Measurements from ENCODE around the gene NPVF. TPM values are rescaled to one million over a fixed set of nuclear protein-coding genes. Genes with fewer than 3 reads are reported as not detected.

Gene NPVF
- polyA plus RNA-seq, 3 donors, result not detected

DNA sequence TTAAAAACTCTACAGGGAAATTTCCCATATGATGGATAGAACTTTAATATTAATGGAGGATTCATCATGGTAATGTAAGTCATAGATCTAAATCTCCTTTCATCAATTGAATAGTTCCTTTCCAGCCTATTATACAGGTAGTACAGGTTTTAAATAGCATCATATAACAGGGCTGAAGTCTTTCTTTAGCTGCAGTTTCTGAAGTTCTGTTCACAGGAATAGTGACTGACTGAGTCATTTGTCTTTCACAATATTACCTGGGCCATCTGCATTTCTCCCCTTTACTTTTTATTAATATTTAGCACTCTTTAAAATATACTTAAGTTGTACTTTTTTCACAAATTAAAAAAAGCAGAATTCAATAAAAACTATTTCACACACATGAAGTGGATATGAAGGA lies 12.6 kb upstream of the NPVF start:
- no peak overlapping the region for H3K4me3 Mint-ChIP-seq
- Histone ChIP-seq H3K4me2 (replicated peaks; ENCODE audit: extremely low read depth, low read length, poor library complexity, severe bottlenecking) (no peak overlapping the region), H3K27ac (ENCODE audit: low read depth in 1 of 2, low read length in 2 of 2) (no peak overlapping the region), H3K9ac (ENCODE audit: insufficient read depth, low read length, poor library complexity, severe bottlenecking) (no peak overlapping the region), H3K27me3 (ENCODE audit: control insufficient read depth in 2 of 2, insufficient read depth in 2 of 2, low read length in 2 of 2) (peaks cover 0 to 3% of the 10 kb centered on the region in 2 donors), H3K4me1 (ENCODE audit: control insufficient read depth in 1 of 2, insufficient read depth in 2 of 2, low read length in 2 of 2) (no peaks in the 10 kb centered on the region), H3K36me3 (replicated peaks in 1 of 2; ENCODE audit: control insufficient read depth in 1 of 2, insufficient read depth in 2 of 2, low read length in 2 of 2) (no peaks in the 10 kb centered on the region), H3K4me3 (replicated peaks in 1 of 3; ENCODE audit: low read depth in 2 of 3, low read length in 3 of 3) (no peak overlapping the region), H4K20me1 (ENCODE audit: insufficient read depth, low read length) (no peaks in the 10 kb centered on the region), H3K9me3 (replicated peaks in 1 of 2; ENCODE audit: control insufficient read depth in 1 of 2, insufficient read depth in 1 of 2, low read length in 2 of 2) (no peaks in the 10 kb centered on the region), H2AFZ (ENCODE audit: insufficient read depth, low read depth, low read length, poor library complexity, severe bottlenecking) (no peak overlapping the region), H3K79me2 (ENCODE audit: insufficient read depth, low read length) (no peaks in the 10 kb centered on the region)
- TF ChIP-seq, protein P1, sequence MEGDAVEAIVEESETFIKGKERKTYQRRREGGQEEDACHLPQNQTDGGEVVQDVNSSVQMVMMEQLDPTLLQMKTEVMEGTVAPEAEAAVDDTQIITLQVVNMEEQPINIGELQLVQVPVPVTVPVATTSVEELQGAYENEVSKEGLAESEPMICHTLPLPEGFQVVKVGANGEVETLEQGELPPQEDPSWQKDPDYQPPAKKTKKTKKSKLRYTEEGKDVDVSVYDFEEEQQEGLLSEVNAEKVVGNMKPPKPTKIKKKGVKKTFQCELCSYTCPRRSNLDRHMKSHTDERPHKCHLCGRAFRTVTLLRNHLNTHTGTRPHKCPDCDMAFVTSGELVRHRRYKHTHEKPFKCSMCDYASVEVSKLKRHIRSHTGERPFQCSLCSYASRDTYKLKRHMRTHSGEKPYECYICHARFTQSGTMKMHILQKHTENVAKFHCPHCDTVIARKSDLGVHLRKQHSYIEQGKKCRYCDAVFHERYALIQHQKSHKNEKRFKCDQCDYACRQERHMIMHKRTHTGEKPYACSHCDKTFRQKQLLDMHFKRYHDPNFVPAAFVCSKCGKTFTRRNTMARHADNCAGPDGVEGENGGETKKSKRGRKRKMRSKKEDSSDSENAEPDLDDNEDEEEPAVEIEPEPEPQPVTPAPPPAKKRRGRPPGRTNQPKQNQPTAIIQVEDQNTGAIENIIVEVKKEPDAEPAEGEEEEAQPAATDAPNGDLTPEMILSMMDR (IDR thresholded peaks at IDR 0.05), result no peak
- peaks cover 5 to 7% (median 5%) of the 10 kb centered on the region in 3 donors for H3K27me3 Mint-ChIP-seq (ENCODE audit: low read depth in 3 of 3)
- no peaks in the 10 kb centered on the region for H3K36me3 Mint-ChIP-seq
- DNase-seq, result no peak
- H3K9me3 Mint-ChIP-seq, result no peaks in the 10 kb centered on the region
- H3K4me1 Mint-ChIP-seq, result no peaks in the 10 kb centered on the region
- no peak overlapping the region for H3K27ac Mint-ChIP-seq
- intact Hi-C loops (cut with micrococcal nuclease), result no loop called here

DNA sequence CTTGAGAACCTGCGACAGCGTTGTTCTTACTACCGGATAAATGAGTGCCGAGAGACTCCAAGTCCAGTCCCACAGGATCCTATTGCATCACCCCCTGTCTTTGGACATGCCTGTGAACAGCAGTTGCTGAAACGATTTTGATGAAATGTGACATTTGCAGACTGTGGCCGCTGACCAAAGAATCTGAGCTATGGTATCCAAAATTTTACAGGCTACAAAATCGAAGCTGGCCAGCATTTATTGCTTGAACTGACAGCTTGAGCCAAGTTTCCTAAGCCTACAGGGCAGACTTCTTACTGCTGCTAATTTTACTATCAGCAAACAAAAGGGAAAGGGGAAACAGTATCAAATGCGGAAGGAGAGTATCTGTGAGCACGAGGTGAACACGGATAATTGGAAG lies 12.1 kb upstream of the NPVF start:
- H2AFZ ChIP-seq (ENCODE audit: insufficient read depth, low read depth, low read length, poor library complexity, severe bottlenecking), result no peak overlapping the region
- no peaks in the 10 kb centered on the region for H3K9me3 ChIP-seq (replicated peaks in 1 of 2; ENCODE audit: control insufficient read depth in 1 of 2, insufficient read depth in 1 of 2, low read length in 2 of 2)
- peaks cover 3 to 8% (median 5%) of the 10 kb centered on the region in 3 donors for H3K27me3 Mint-ChIP-seq (ENCODE audit: low read depth in 3 of 3)
- TF ChIP-seq, protein P1 (IDR thresholded peaks at IDR 0.05), result no peak
- intact Hi-C loops (cut with micrococcal nuclease), result no loop called here
- H3K9me3 Mint-ChIP-seq, result no peaks in the 10 kb centered on the region
- H3K4me1 Mint-ChIP-seq, result no peaks in the 10 kb centered on the region
- H4K20me1 ChIP-seq (ENCODE audit: insufficient read depth, low read length), result no peaks in the 10 kb centered on the region
- no peak overlapping the region for H3K27ac ChIP-seq (ENCODE audit: low read depth in 1 of 2, low read length in 2 of 2)
- no peak overlapping the region for H3K4me2 ChIP-seq (replicated peaks; ENCODE audit: extremely low read depth, low read length, poor library complexity, severe bottlenecking)
- H3K9ac ChIP-seq (ENCODE audit: insufficient read depth, low read length, poor library complexity, severe bottlenecking), result no peak overlapping the region
- H3K27me3 ChIP-seq (ENCODE audit: control insufficient read depth in 2 of 2, insufficient read depth in 2 of 2, low read length in 2 of 2), result peaks cover 0 to 3% of the 10 kb centered on the region in 2 donors
- H3K79me2 ChIP-seq (ENCODE audit: insufficient read depth, low read length), result no peaks in the 10 kb centered on the region
- H3K36me3 Mint-ChIP-seq, result no peaks in the 10 kb centered on the region
- H3K36me3 ChIP-seq (replicated peaks in 1 of 2; ENCODE audit: control insufficient read depth in 1 of 2, insufficient read depth in 2 of 2, low read length in 2 of 2), result no peaks in the 10 kb centered on the region
- no peak overlapping the region for H3K4me3 Mint-ChIP-seq
- no peak for DNase-seq
- no peak overlapping the region for H3K4me3 ChIP-seq (replicated peaks in 1 of 3; ENCODE audit: low read depth in 2 of 3, low read length in 3 of 3)
- H3K4me1 ChIP-seq (ENCODE audit: control insufficient read depth in 1 of 2, insufficient read depth in 2 of 2, low read length in 2 of 2), result no peaks in the 10 kb centered on the region
- 90% methylated on average over 10 of the region's 10 CpGs for WGBS (ENCODE audit: insufficient coverage)
- H3K27ac Mint-ChIP-seq, result no peak overlapping the region

All from CD14-positive monocyte (primary cell).